ENCODE data around the gene DUSP19.

DNA sequence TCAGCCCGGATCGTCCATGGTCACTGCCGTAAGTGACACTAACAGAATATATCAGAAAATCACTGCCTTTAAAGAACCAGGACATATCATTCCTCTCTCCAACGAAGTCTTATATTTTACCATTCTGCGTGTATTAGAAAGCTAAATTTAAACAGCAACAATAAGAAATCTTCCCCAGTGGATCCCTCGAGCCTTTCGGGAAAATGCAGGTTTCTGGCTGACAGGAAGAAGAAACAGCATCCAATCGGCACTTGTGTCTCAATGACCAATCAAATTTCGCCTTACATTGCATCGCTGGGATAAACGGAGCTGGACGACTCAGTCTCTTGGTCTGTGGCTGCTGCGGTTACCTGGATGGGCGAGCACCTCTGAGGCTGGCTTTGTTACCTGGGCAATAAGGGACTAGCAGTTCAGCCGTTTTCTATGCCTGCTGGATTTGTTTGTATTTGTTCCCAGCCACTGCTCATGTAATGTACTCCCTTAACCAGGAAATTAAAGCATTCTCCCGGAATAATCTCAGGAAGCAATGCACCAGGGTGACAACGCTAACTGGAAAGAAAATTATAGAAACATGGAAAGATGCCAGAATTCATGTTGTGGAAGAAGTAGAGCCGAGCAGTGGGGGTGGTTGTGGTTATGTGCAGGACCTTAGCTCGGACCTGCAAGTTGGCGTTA is at the start of gene DUSP19:
- TF ChIP-seq POLR2AphosphoS5 (IDR thresholded peaks at IDR 0.05; ENCODE audit: low read depth, low read length) = peak; percentile 96
- TF ChIP-seq, protein P1, sequence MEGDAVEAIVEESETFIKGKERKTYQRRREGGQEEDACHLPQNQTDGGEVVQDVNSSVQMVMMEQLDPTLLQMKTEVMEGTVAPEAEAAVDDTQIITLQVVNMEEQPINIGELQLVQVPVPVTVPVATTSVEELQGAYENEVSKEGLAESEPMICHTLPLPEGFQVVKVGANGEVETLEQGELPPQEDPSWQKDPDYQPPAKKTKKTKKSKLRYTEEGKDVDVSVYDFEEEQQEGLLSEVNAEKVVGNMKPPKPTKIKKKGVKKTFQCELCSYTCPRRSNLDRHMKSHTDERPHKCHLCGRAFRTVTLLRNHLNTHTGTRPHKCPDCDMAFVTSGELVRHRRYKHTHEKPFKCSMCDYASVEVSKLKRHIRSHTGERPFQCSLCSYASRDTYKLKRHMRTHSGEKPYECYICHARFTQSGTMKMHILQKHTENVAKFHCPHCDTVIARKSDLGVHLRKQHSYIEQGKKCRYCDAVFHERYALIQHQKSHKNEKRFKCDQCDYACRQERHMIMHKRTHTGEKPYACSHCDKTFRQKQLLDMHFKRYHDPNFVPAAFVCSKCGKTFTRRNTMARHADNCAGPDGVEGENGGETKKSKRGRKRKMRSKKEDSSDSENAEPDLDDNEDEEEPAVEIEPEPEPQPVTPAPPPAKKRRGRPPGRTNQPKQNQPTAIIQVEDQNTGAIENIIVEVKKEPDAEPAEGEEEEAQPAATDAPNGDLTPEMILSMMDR (IDR thresholded peaks at IDR 0.05) = no peak
- no peak for TF ChIP-seq NRF1 (IDR thresholded peaks at IDR 0.05; ENCODE audit: low read depth, low read length)
- TF ChIP-seq TAF1 (IDR thresholded peaks at IDR 0.05; ENCODE audit: borderline replicate concordance, low read depth, low read length) = peak; percentile 89
- TF ChIP-seq, protein P2, sequence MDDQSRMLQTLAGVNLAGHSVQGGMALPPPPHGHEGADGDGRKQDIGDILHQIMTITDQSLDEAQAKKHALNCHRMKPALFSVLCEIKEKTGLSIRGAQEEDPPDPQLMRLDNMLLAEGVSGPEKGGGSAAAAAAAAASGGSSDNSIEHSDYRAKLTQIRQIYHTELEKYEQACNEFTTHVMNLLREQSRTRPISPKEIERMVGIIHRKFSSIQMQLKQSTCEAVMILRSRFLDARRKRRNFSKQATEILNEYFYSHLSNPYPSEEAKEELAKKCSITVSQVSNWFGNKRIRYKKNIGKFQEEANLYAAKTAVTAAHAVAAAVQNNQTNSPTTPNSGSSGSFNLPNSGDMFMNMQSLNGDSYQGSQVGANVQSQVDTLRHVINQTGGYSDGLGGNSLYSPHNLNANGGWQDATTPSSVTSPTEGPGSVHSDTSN (IDR thresholded peaks at IDR 0.05) = no peak
- TF ChIP-seq YY1 (IDR thresholded peaks at IDR 0.05; ENCODE audit: low read depth) = no peak
- TF ChIP-seq FOXJ3 (CRISPR knock-in tag; IDR thresholded peaks at IDR 0.05) = no peak
- TF ChIP-seq, protein P3, sequence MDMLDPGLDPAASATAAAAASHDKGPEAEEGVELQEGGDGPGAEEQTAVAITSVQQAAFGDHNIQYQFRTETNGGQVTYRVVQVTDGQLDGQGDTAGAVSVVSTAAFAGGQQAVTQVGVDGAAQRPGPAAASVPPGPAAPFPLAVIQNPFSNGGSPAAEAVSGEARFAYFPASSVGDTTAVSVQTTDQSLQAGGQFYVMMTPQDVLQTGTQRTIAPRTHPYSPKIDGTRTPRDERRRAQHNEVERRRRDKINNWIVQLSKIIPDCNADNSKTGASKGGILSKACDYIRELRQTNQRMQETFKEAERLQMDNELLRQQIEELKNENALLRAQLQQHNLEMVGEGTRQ (IDR thresholded peaks at IDR 0.05; ENCODE audit: borderline replicate concordance, low read depth, low read length) = no peak
